Measurements from ENCODE around the gene ISG20L2. TPM values are rescaled to one million over a fixed set of nuclear protein-coding genes. Genes with fewer than 3 reads are reported as not detected.

ISG20L2 gene
- total RNA-seq, 4 donors from 2014 or later, result 22.3 to 32.8 (median 28.4) TPM

DNA sequence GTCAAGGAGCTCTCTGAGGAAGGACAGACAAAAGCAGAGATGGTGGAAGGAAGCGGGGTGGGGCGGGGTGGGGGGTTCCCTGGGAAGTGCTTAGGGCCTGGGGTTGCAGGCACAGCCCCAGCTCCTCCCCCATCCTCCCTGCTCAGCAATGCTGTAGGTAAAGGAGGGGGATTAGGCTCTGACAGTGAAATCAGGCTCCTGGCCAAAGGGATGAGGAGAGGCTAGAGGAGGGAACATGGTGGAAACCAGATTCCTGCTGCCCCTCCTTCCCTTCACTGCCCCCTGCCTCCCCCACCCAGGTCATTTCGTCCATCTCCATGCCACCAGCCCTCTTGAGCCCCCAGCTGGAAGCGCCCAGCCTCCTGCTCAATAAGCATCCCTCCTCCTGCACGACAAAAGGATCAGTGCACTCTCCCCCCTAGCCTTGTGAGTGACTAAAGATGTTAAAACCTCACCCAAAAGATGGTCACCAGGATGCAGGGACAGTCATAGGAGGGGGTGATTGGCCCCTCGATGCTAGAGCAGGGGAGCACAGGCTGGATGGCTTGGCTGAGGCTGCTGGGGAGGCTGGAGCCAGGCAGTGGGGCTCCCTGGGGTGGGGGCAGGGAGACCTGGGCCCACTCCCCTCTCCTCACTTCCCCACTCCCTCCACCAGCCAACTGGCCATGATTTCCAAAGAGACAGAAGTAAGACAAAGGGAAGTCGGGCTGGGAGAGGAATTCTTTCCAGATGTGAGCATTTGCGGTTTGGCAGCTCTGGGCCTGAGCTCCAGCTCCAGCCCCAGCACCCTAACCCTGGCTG, 20.9 kb downstream of the ISG20L2 start:
- Histone ChIP-seq H3K9me3 (no peaks in the 10 kb centered on the region), H3K27ac (peak overlapping the region; percentile 21 to 84 (median 79)), H3K27me3 (peaks cover 0 to 30% (median 0%) of the 10 kb centered on the region in 4 donors), H3K4me1 (peaks cover 84 to 100% (median 87%) of the 10 kb centered on the region in 3 donors), H3K36me3 (no peaks in the 10 kb centered on the region), H3K4me3 (no peak overlapping the region)
- intact Hi-C loops (cut with DNase I), result no loop called here
- DNase-seq, result no peak
- no peak for TF ChIP-seq POLR2A (IDR thresholded peaks at IDR 0.05)
- TF ChIP-seq, protein P1, sequence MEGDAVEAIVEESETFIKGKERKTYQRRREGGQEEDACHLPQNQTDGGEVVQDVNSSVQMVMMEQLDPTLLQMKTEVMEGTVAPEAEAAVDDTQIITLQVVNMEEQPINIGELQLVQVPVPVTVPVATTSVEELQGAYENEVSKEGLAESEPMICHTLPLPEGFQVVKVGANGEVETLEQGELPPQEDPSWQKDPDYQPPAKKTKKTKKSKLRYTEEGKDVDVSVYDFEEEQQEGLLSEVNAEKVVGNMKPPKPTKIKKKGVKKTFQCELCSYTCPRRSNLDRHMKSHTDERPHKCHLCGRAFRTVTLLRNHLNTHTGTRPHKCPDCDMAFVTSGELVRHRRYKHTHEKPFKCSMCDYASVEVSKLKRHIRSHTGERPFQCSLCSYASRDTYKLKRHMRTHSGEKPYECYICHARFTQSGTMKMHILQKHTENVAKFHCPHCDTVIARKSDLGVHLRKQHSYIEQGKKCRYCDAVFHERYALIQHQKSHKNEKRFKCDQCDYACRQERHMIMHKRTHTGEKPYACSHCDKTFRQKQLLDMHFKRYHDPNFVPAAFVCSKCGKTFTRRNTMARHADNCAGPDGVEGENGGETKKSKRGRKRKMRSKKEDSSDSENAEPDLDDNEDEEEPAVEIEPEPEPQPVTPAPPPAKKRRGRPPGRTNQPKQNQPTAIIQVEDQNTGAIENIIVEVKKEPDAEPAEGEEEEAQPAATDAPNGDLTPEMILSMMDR (IDR thresholded peaks at IDR 0.05), result no peak
- 38 to 45% methylated on average over 3 to 4 of the region's 8 CpGs for WGBS, 2 donors

DNA sequence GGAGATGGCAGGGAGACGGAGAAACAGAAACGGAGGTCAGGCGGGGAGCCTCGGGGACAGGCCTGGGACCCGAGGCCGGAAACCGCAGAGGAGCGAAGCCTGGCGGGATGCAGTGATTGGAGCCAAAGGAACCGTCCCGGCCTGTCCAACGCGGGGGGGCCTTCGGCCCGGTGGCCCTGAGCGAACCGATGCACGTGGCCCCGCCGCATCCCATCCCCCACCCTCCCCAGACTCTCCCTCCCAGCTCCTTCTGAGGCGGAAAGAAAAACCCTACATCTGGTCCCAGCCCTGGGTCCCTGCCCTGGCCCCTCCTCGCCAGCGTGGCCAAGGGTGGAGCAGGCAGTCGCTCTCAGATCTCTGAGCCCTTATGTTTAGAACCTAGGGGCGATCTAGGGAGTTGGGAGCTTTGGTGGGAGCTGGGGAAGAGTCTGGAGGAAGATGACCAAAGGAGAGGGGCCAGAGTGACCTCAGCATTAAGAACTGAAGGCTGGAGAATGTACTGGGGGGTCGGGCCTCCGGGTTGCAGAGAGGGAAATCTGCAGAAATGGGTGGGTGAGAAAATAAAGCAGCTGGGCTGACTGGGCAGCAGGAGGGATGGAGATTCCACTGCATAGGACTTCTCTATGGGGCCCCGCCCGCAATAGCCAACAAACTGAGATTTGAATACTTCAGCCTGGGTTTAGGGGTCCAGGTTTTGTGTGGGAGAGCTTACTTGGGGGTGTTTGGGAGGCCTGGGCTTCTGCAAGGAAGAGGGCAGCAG, 21.7 kb downstream of the ISG20L2 start:
- DNase-seq, result no peak
- WGBS, 2 donors, result 10 to 20% methylated on average over 7 to 19 of the region's 29 CpGs
- H3K4me1 ChIP-seq, result peaks cover 79 to 100% (median 83%) of the 10 kb centered on the region in 3 donors

DNA sequence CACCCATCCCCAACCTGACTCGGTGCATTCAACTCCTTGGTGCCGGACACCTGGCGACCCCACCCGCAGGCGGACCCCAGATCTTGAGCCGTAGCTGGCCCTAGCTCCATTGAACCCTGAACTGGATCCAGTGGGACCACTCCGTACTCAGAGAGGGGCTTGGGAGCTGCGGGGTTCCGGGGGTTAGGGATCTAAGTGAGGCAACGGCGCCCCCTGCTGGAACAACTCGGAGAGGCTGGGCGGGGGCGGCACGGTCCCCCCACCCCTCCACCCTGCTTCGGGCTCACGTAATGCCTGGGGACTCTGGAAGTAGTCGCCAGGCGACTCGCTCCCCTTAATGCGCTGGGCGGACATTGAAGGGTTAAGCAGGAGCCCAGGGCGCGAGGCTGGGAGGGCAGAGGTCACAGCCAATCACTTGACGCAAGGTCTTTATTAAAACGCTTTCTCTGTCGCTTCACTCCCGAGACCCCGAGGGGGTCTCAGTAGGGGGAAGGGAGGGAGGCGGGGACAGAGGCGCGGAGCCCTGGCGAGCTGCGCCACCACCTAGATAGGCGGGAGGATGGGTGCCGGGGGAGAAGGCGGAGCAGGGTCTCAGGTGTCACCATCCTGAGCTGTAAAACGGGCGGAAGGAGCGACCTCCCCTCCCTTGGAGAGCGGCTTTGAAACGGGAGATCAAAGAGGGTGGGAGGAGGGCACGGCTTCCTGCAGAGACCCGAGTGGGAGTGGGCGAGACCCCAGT, 22.5 kb downstream of the ISG20L2 start:
- H3K4me1 ChIP-seq, result peaks cover 74 to 100% (median 76%) of the 10 kb centered on the region in 3 donors
- H3K27ac ChIP-seq, result peak overlapping the region; percentile 53 to 84 (median 79)
- intact Hi-C loops (cut with DNase I), result no loop called here
- H3K4me3 ChIP-seq, result peak overlapping the region; percentile 37 to 67 (median 54)
- WGBS, 2 donors, result 0% methylated on average over 14 to 21 of the region's 45 CpGs
- peaks cover 0 to 45% (median 0%) of the 10 kb centered on the region in 4 donors for H3K27me3 ChIP-seq
- H3K36me3 ChIP-seq, result peaks cover 0 to 4% (median 0%) of the 10 kb centered on the region in 3 donors
- TF ChIP-seq POLR2A (IDR thresholded peaks at IDR 0.05), result no peak
- TF ChIP-seq, protein P1 (IDR thresholded peaks at IDR 0.05), result peak; percentile 69 to 91 (median 81)
- no peaks in the 10 kb centered on the region for H3K9me3 ChIP-seq
- no peak for DNase-seq

More for the DNA sequence above, 21.7 kb downstream of the ISG20L2 start:
- H3K4me3 ChIP-seq, result peak overlapping the region; percentile 37 to 67 (median 54)
- H3K36me3 ChIP-seq, result no peaks in the 10 kb centered on the region
- TF ChIP-seq, protein P1 (IDR thresholded peaks at IDR 0.05), result no peak
- no peak for TF ChIP-seq POLR2A (IDR thresholded peaks at IDR 0.05)
- H3K27me3 ChIP-seq, result peaks cover 0 to 37% (median 0%) of the 10 kb centered on the region in 4 donors
- H3K9me3 ChIP-seq, result no peaks in the 10 kb centered on the region
- peak overlapping the region; percentile 53 to 84 (median 79) for H3K27ac ChIP-seq
- intact Hi-C loops (cut with DNase I), result no loop called here

DNA sequence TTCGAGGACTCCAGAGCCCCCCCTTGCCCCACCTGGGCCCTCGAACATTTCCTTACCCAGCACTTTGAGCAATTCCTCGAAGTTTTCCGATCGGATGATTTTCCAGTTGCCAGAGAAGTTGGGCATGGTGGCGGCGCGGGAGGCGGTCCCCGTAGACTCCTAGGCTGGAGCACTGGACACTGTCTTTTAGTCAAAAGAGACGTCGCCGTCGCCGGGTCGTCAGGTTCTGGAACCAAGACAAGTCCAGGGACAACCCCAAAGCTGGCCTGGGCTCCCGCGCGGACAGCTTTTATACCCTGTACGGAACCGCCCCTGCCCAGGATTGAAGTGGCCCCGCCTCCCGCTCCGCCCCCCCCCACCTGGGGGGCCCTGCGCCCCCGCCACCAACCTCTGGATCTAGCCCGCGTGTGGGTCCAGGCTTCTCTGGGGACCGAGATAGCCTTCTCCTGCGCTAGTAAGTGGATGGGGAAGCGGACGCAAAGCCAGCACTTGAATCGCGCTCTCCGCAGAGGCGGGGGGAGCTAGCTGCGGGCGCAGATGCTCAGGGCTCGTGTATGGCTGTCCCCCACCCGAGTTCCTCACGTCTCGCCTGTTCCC, 23.1 kb downstream of the ISG20L2 start, which contains the start of gene CRABP2:
TSS of gene CRABP2 (minus strand) at position 263 of the 597 bp plus-strand sequence. CDS start at position 126, 137 bp downstream.
- TF ChIP-seq, protein P1 (IDR thresholded peaks at IDR 0.05), result no peak
- TF ChIP-seq POLR2A (IDR thresholded peaks at IDR 0.05), result no peak
- peaks cover 0 to 11% (median 0%) of the 10 kb centered on the region in 3 donors for H3K36me3 ChIP-seq
- peaks cover 0 to 51% (median 0%) of the 10 kb centered on the region in 4 donors for H3K27me3 ChIP-seq
- H3K27ac ChIP-seq, result peak within 1 kb of the TSS; percentile 53 to 84 (median 79)
- no peak for DNase-seq
- 0% methylated on average over 1 to 7 of the region's 42 CpGs for WGBS, 2 donors
- peak within 1 kb of the TSS; percentile 37 to 67 (median 54) for H3K4me3 ChIP-seq
- peaks cover 67 to 100% (median 69%) of the 10 kb centered on the region in 3 donors for H3K4me1 ChIP-seq
- intact Hi-C loops (cut with DNase I), result no loop called here
- no peaks in the 10 kb centered on the region for H3K9me3 ChIP-seq

Data from esophagus squamous epithelium (tissue), 5 donors.